SK-N-SH (cell line): ENCODE measurements around the gene FOXA2. TPM values are rescaled to one million over a fixed set of nuclear protein-coding genes. Genes with fewer than 3 reads are reported as not detected.
"Not testable (repeated sequence)": the region's sequence is repeated elsewhere in the genome, so short reads cannot be mapped to it uniquely, and the experiment has no call there.

Source experiments
- CTCF ChIA-PET: fragments of 300-600, 350-600 bp; formaldehyde crosslinking; extraction: SDS; loops from one replicate; lab custom pipeline; 2021; lab: Yijun Ruan, JAX
- POLR2A ChIA-PET: fragments of 350-600 bp; sonication (Branson Sonifier 250); formaldehyde crosslinking; extraction: SDS; loops from one replicate; lab custom pipeline; 2020; ENCODE audit warnings: antibody characterized with exemption, inconsistent platforms; lab: Yijun Ruan, JAX
- DNase-seq: peaks from one replicate; pipeline ENCODE4 v3.0.0; 2012
- H2AFZ ChIP-seq: fragments of 200-600 bp; sonication (generic); 2 replicates; pipeline ENCODE4 v1.8.1; 2016; ENCODE audit warnings: antibody characterized with exemption, mild to moderate bottlenecking, low read depth
- H3F3A ChIP-seq: fragments of 200-600 bp; sonication (generic); replicated peaks from 2 replicates; pipeline ENCODE3; 2016; ENCODE audit warnings: antibody characterized with exemption, mild to moderate bottlenecking; ENCODE audit not compliant: insufficient read depth
- H3K27ac ChIP-seq, 2 experiments: fragments of 200-500 bp in 1 of 2; fragments of 200-600 bp in 1 of 2; sonication (Bioruptor generic) in 1 of 2; sonication (generic), shearing (Covaris generic) in 1 of 2; 2 replicates each; pipeline versions ENCODE4 v1.5.1 to v1.6.1; 2014 to 2016; ENCODE audit warnings: low read depth in 2 of 2, inconsistent platforms in 1 of 2, low read length in 1 of 2, mild to moderate bottlenecking in 1 of 2, mixed read lengths in 1 of 2
- H3K27me3 ChIP-seq: fragments of 200-600 bp; sonication (generic), shearing (Covaris generic); 2 replicates; pipeline ENCODE4 v1.6.1; 2016; ENCODE audit warnings: mixed run types; ENCODE audit not compliant: insufficient read depth
- H3K36me3 ChIP-seq, 2 experiments: fragments of 200-500 bp in 1 of 2; fragments of 200-600 bp in 1 of 2; sonication (Bioruptor generic) in 1 of 2; sonication (generic) in 1 of 2; replicated peaks in 1 of 2; 2 replicates each; pipeline versions ENCODE3 to v1.5.1; 2014 to 2016; ENCODE audit warnings: low read length in 1 of 2, mild to moderate bottlenecking in 1 of 2; ENCODE audit not compliant: insufficient read depth in 2 of 2, control insufficient read depth in 1 of 2
- H3K4me1 ChIP-seq, 2 experiments: fragments of 200-500 bp in 1 of 2; fragments of 200-600 bp in 1 of 2; sonication (Bioruptor generic) in 1 of 2; sonication (generic), shearing (Covaris generic) in 1 of 2; 2 replicates each; pipeline versions ENCODE4 v1.5.1 to v1.6.1; 2014 to 2016; ENCODE audit warnings: low read depth in 1 of 2, low read length in 1 of 2, mixed run types in 1 of 2; ENCODE audit not compliant: insufficient read depth in 2 of 2, control insufficient read depth in 1 of 2
- H3K4me2 ChIP-seq: fragments of 200-600 bp; sonication (generic), shearing (Covaris generic); 2 replicates; pipeline ENCODE4 v1.6.1; 2017; ENCODE audit warnings: mixed run types
- H3K4me3 ChIP-seq, 2 experiments: fragments of 200-500 bp in 1 of 2; fragments of 200-600 bp in 1 of 2; sonication (Bioruptor generic) in 1 of 2; sonication (generic), shearing (Covaris generic) in 1 of 2; 2 replicates each; pipeline versions ENCODE4 v1.5.1 to v1.8.1; 2014 to 2016; ENCODE audit warnings: low read depth in 2 of 2, inconsistent platforms in 1 of 2, low read length in 1 of 2, mild to moderate bottlenecking in 1 of 2, mixed read lengths in 1 of 2, moderate library complexity in 1 of 2
- H3K79me2 ChIP-seq: fragments of 200-600 bp; sonication (generic); 2 replicates; pipeline ENCODE4 v1.8.1; 2017; ENCODE audit warnings: mild to moderate bottlenecking; ENCODE audit not compliant: insufficient read depth
- H3K9ac ChIP-seq: fragments of 200-600 bp; sonication (generic); 2 replicates; pipeline ENCODE4 v1.6.1; 2017; ENCODE audit warnings: mixed run types
- H3K9me2 ChIP-seq: fragments of 200-600 bp; sonication (generic); 2 replicates; pipeline ENCODE4 v1.6.1; 2017; ENCODE audit warnings: mixed run types
- H3K9me3 ChIP-seq: fragments of 200-600 bp; sonication (generic); 2 replicates; pipeline ENCODE4 v1.6.1; 2017; ENCODE audit warnings: mixed run types, mild to moderate bottlenecking, moderate library complexity
- H4K20me1 ChIP-seq: fragments of 200-600 bp; sonication (generic); 2 replicates; pipeline ENCODE4 v1.6.1; 2017; ENCODE audit warnings: mild to moderate bottlenecking, mixed run types; ENCODE audit not compliant: insufficient read depth
- CHD2 ChIP-seq: fragments of 150-350 bp; IDR thresholded peaks from 2 replicates; pipeline ENCODE4 v1.6.1; 2018; ENCODE audit warnings: low read length; ENCODE audit not compliant: partially characterized antibody
- CTCF ChIP-seq: fragments of 200-600 bp; sonication (generic); IDR thresholded peaks from 2 replicates; pipeline ENCODE4 v1.6.1; 2017; ENCODE audit warnings: antibody characterized with exemption, mild to moderate bottlenecking, moderate library complexity
- EP300 ChIP-seq, 2 experiments: IDR thresholded peaks; 2 replicates each; pipeline versions ENCODE4 v1.4.0 to v1.6.1; 2012; ENCODE audit warnings: borderline replicate concordance in 1 of 2, low read depth in 1 of 2, low read length in 1 of 2
- FOSL2 ChIP-seq: IDR thresholded peaks from 2 replicates; pipeline ENCODE4 v1.4.0; 2012; ENCODE audit warnings: low read depth, mild to moderate bottlenecking, moderate library complexity, borderline replicate concordance
- GABPA ChIP-seq: IDR thresholded peaks from 2 replicates; pipeline ENCODE4 v1.4.0; 2012; ENCODE audit warnings: low read depth, mild to moderate bottlenecking
- GATA2 ChIP-seq: sonication (generic); formaldehyde crosslinking; IDR thresholded peaks from 2 replicates; pipeline ENCODE4 v1.5.0; 2020; ENCODE audit warnings: mild to moderate bottlenecking, missing genetic modification reagents
- MAX ChIP-seq: IDR thresholded peaks from 2 replicates; pipeline ENCODE4 v1.4.0; 2012; ENCODE audit warnings: low read depth
- MEF2A ChIP-seq: IDR thresholded peaks from 2 replicates; pipeline ENCODE4 v1.4.0; 2012; ENCODE audit warnings: low read depth, borderline replicate concordance
- REST ChIP-seq: IDR thresholded peaks from 2 replicates; pipeline ENCODE4 v1.6.1; 2012; ENCODE audit warnings: mild to moderate bottlenecking, low read depth, low read length, moderate library complexity
- RXRA ChIP-seq: IDR thresholded peaks from 2 replicates; pipeline ENCODE4 v1.4.0; 2012; ENCODE audit warnings: low read depth, mild to moderate bottlenecking, borderline replicate concordance
- USF2 ChIP-seq: fragments of 150-350 bp; IDR thresholded peaks from 2 replicates; pipeline ENCODE4 v1.6.1; 2017; ENCODE audit warnings: antibody characterized with exemption, low read length, low read depth, borderline replicate concordance
- WGBS: methylation state at CpG from one replicate; pipeline ENCODE4 v1.1.6; 2017; ENCODE audit warnings: low lambda C conversion rate; 5-methylcytosine and 5-hydroxymethylcytosine counted together
- polyA plus RNA-seq, 3 experiments: library from polyadenylated mRNA; depleted of rRNA; stranded (reverse); fragments of >200 nt; gene quantifications; 2 replicates each; pipeline ENCODE4 v1.2.3, GENCODE V29; 2012

Gene FOXA2
- polyA plus RNA-seq, 1 of the 3 experiments (the other 2 are of a cell fraction), result not detected

GRCh38 chr20:22604815-22605214 lies 20.4 kb upstream of the FOXA2 start (continued):
- TF ChIP-seq USF2, result no peak
- no peak for TF ChIP-seq FOSL2
- TF ChIP-seq, all 33 proteins: peak for 0

GRCh38 chr20:22601361-22602141 lies 17.2 kb upstream of the FOXA2 start:
- Histone ChIP-seq H3K4me2 (no peak overlapping the region), H3K4me1 (no peaks in the 10 kb centered on the region), H3K9me3 (no peaks in the 10 kb centered on the region), H3K4me3 (no peak overlapping the region), H3K27me3 (no peaks in the 10 kb centered on the region), H3K79me2 (no peaks in the 10 kb centered on the region), H2AFZ (no peak overlapping the region), H3K36me3 (no peaks in the 10 kb centered on the region), H3K9me2 (no peaks in the 10 kb centered on the region), H4K20me1 (no peaks in the 10 kb centered on the region), H3K27ac (no peak overlapping the region), H3F3A (no peaks in the 10 kb centered on the region), H3K9ac (no peak overlapping the region)
- DNase-seq, result no peak
- WGBS, result 4% methylated on average over 2 of the region's 2 CpGs
- ChIA-PET POLR2A (no interaction called here), CTCF (interaction anchor here (1.5 kb wide), 1 partner anchor 15 kb away, joined by 4 read pairs; no protein-coding TSS in a partner anchor)
- TF ChIP-seq GABPA (no peak), RXRA (no peak), REST (no peak), CTCF (no peak), MAX (no peak), CHD2 (no peak), MEF2A (no peak), GATA2 (CRISPR knock-in tag) (no peak), EP300 (IDR thresholded peaks at IDR 0.05; ENCODE audit: borderline replicate concordance in 1 of 2, low read depth in 1 of 2, low read length in 1 of 2) (no peak)

GRCh38 chr20:22599258-22599657 lies 14.9 kb upstream of the FOXA2 start:
- CTCF ChIA-PET, H3F3A ChIP-seq: not testable (repeated sequence)
- 73% methylated on average over 2 of the region's 2 CpGs for WGBS

More at GRCh38 chr20:22599258-22599657, 14.9 kb upstream of the FOXA2 start:
- DNase-seq, H3K4me2 ChIP-seq, H3K9ac ChIP-seq, H3K27ac ChIP-seq, H3K4me3 ChIP-seq, H3K36me3 ChIP-seq, H3K9me2 ChIP-seq, H3K27me3 ChIP-seq, H3K79me2 ChIP-seq, POLR2A ChIA-PET, H3K9me3 ChIP-seq, H2AFZ ChIP-seq, H3K4me1 ChIP-seq, H4K20me1 ChIP-seq: not testable (repeated sequence)
